Peyer's patch (tissue), 4 donors: Measurements from ENCODE around the gene RFX4.

Source experiments
- CTCF ChIP-seq, 6 experiments: fragments of 450-650 bp in 4 of 6; fragments of 200-600 bp in 2 of 6; sonication (generic) in 1 of 6; IDR thresholded peaks; one replicate each; pipeline ENCODE4 v1.5.1; 2017 to 2019; ENCODE audit warnings: antibody characterized with exemption in 6 of 6, mild to moderate bottlenecking in 3 of 6, moderate library complexity in 1 of 6
- POLR2A ChIP-seq, 2 donors: fragments of 450-650 bp; IDR thresholded peaks; one replicate each; pipeline ENCODE4 v1.5.1; 2017; ENCODE audit warnings: antibody characterized with exemption in 2 of 2, mild to moderate bottlenecking in 2 of 2, moderate library complexity in 2 of 2

DNA sequence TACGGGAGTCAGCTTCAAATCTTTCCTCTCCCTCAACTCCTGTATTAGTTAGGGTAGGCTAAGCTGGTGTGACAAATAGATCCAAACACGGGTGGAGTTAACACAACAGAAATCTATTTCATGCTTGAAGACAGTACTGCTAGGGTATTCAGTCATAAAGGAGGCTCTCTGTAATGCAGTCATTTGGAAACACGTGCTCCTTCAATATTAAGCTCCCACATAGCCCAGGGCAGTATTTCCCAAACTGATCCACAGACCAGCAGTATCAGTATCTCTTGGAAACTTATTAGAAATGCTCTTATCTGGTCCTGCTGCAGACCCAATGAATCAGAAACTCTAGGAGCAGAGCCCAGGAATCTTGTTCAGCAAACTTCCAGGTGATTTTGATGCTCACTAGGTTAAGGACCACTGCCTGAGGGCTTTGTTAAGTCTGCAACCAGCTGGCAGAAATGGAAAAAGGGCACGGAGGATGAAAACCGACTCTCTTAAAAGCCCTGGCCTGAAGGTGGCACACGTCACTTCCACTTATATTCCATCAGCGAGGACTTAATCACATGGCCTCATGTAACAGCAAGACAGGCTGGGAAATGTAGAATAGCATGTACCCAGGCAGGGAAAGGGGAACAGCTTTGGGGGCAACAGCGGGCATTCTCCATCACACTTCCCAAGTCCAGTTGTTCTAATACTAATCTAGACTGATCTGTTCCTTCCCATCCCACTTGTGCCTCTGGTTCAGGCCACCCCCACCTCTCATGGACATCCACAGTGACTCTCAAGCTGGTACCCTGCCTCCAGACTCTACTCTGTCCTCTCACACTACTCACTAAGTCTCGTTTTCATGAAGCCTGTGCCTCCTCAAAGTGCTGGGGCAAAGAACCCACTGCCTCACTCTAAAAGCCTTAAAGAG, 153.5 kb downstream of the RFX4 start:
- no peak for TF ChIP-seq CTCF (IDR thresholded peaks at IDR 0.05)
- no peak for TF ChIP-seq POLR2A (IDR thresholded peaks at IDR 0.05)
